ENCODE data around the gene PTGFRN. TPM values are rescaled to one million over a fixed set of nuclear protein-coding genes. Genes with fewer than 3 reads are reported as not detected.
A peak's percentile ranks its signal among the peaks of the same experiment; 100 is the strongest.
"Not testable (repeated sequence)": the region's sequence is repeated elsewhere in the genome, so short reads cannot be mapped to it uniquely, and the experiment has no call there.

Gene PTGFRN
- polyA plus RNA-seq, 3 donors from 2014 or later, result 0.17 TPM; not detected in 2

GRCh38 chr1:116962987-116963639, 53.4 kb downstream of the PTGFRN start:
- Mint-ChIP-seq H3K4me3 (no peak overlapping the region), H3K36me3 (no peaks in the 10 kb centered on the region), H3K27ac (no peak overlapping the region), H3K4me1 (no peaks in the 10 kb centered on the region), H3K9me3 (no peaks in the 10 kb centered on the region), H3K27me3 (ENCODE audit: low read depth in 3 of 3) (peaks cover 0 to 3% (median 0%) of the 10 kb centered on the region in 3 donors)
- DNase-seq, result peak; percentile 8 to 26 (median 24)

GRCh38 chr1:116966791-116967190, 57.1 kb downstream of the PTGFRN start:
- Mint-ChIP-seq H3K4me3 (no peak overlapping the region), H3K4me1 (no peaks in the 10 kb centered on the region), H3K27ac (no peak overlapping the region), H3K36me3 (no peaks in the 10 kb centered on the region), H3K9me3 (no peaks in the 10 kb centered on the region), H3K27me3 (ENCODE audit: low read depth in 3 of 3) (peaks cover 0 to 3% (median 1%) of the 10 kb centered on the region in 3 donors)
- no peak for DNase-seq

- no peaks in the 10 kb centered on the region for H3K9me3 Mint-ChIP-seq
- no peak for DNase-seq
- no peak overlapping the region for H3K27ac Mint-ChIP-seq
- peaks cover 0 to 3% (median 1%) of the 10 kb centered on the region in 3 donors for H3K27me3 Mint-ChIP-seq (ENCODE audit: low read depth in 3 of 3)
- no peaks in the 10 kb centered on the region for H3K36me3 Mint-ChIP-seq
- no peaks in the 10 kb centered on the region for H3K4me1 Mint-ChIP-seq
- H3K4me3 Mint-ChIP-seq, result no peak overlapping the region
Measured at GRCh38 chr1:116968724-116969123, 59.0 kb downstream of the PTGFRN start.

DNA sequence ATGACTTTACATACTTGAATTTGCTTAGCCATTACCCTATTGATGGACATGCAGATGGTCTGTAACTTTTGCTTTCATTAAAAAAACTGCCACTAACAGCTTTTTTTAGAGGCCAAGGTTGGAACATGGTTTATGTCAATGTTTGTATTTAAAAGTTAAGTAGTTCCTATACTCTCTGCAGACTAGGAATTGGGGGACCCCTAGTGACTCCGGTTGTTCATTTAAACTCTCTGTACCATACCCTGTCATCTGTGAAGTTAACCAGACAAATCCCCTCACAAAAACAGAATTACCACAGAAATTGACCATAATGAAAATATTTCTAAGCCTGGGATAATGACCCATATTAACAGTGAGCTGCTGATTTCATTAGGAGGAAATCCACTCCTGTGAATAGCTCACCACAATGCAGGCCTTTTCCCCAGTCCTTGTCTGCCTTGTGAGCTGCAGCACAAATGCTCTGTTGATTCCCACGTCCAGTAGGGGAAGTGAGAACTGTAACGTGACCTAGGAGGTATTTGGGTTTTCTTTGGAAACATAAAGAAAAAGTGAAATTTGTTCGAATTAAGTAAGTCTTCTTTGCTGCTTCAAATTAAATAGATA, 61.6 kb downstream of the PTGFRN start:
- no peak overlapping the region for H3K27ac Mint-ChIP-seq
- peaks cover 0 to 4% (median 0%) of the 10 kb centered on the region in 3 donors for H3K36me3 Mint-ChIP-seq
- H3K4me3 Mint-ChIP-seq, result no peak overlapping the region
- H3K4me1 Mint-ChIP-seq, result no peaks in the 10 kb centered on the region
- no peak for DNase-seq
- H3K9me3 Mint-ChIP-seq, result no peaks in the 10 kb centered on the region
- H3K27me3 Mint-ChIP-seq (ENCODE audit: low read depth in 3 of 3), result peaks cover 0 to 2% (median 1%) of the 10 kb centered on the region in 3 donors

DNA sequence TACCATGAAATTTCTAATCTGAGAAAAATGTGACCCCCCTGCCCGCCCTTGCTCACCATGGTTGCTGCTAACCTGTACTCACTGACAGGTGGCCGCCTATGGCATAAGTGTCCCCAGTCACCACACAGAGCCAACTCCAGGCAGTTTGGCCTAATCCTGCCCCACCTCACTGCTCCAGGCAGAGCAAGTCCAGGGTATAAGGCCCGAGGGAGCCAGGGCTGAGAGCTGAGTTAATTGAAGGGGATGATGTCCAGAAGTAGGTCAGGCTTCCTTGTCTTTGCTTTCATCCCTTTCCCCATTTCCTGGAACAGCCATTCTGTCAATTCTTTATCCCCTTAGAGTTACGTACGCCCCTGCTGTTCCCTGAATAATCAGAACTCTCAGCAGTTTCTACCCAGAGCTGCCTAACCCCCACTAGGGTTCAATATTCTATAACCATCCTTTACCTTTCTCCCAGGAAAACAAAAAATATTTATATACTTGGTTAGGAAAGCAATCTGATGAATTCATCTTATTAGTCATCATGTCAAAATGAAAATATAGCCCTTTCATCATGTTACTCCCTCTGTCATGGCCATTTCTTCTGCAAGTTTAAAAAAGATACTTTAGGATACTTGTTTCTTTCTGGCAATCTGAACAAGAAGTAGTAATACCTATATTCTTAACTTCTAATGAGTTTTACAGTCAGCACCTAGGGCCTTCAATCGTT, 62.4 kb downstream of the PTGFRN start:
- Mint-ChIP-seq H3K4me1 (no peaks in the 10 kb centered on the region), H3K27me3 (ENCODE audit: low read depth in 3 of 3) (peaks cover 0 to 7% (median 3%) of the 10 kb centered on the region in 3 donors), H3K4me3 (no peak overlapping the region), H3K9me3 (no peaks in the 10 kb centered on the region), H3K27ac (no peak overlapping the region), H3K36me3 (peaks cover 0 to 4% (median 0%) of the 10 kb centered on the region in 3 donors)
- DNase-seq, result no peak

GRCh38 chr1:116972674-116973030, 62.9 kb downstream of the PTGFRN start:
- peaks cover 0 to 8% (median 5%) of the 10 kb centered on the region in 3 donors for H3K27me3 Mint-ChIP-seq (ENCODE audit: low read depth in 3 of 3)
- DNase-seq, result no peak
- no peak overlapping the region for H3K27ac Mint-ChIP-seq
- no peaks in the 10 kb centered on the region for H3K9me3 Mint-ChIP-seq
- H3K4me1 Mint-ChIP-seq, result no peaks in the 10 kb centered on the region
- peaks cover 0 to 4% (median 0%) of the 10 kb centered on the region in 3 donors for H3K36me3 Mint-ChIP-seq
- H3K4me3 Mint-ChIP-seq, result no peak overlapping the region

DNA sequence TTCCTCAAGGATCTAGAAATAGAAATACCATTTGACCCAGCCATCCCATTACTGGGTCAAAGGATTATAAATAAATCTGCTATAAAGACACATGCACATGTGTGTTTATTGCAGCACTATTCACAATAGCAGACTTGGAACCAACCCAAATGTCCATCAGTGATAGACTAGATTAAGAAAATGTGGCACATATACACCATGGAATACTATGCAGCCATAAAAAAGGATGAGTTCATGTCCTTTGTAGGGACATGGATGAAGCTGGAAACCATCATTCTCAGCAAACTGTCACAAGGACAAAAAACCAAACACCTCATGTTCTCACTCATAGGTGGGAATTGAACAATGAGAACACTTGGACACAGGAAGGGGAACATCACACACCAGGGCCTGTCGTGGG, 70.6 kb downstream of the PTGFRN start:
- not testable (repeated sequence) for H3K4me3 Mint-ChIP-seq, H3K4me1 Mint-ChIP-seq, H3K9me3 Mint-ChIP-seq, H3K36me3 Mint-ChIP-seq, H3K27ac Mint-ChIP-seq, DNase-seq
- H3K27me3 Mint-ChIP-seq (ENCODE audit: low read depth in 3 of 3), result peaks cover 3 to 10% (median 4%) of the 10 kb centered on the region in 3 donors

- peaks cover 0 to 3% (median 0%) of the 10 kb centered on the region in 6 donors for H3K9me3 Mint-ChIP-seq
- no peaks in the 10 kb centered on the region for H3K36me3 Mint-ChIP-seq
- H3K4me3 Mint-ChIP-seq, result no peak overlapping the region
- H3K27ac Mint-ChIP-seq, result no peak overlapping the region
- no peak for DNase-seq
- H3K4me1 Mint-ChIP-seq, result peaks cover 0 to 8% of the 10 kb centered on the region in 2 donors
- peaks cover 3 to 7% (median 4%) of the 10 kb centered on the region in 3 donors for H3K27me3 Mint-ChIP-seq (ENCODE audit: low read depth in 3 of 3)
Measured at GRCh38 chr1:116981521-116982037, 71.9 kb downstream of the PTGFRN start.

GRCh38 chr1:116982319-116983004, 72.7 kb downstream of the PTGFRN start:
- no peak overlapping the region for H3K27ac Mint-ChIP-seq
- no peak overlapping the region for H3K4me3 Mint-ChIP-seq
- peaks cover 0 to 4% (median 2%) of the 10 kb centered on the region in 3 donors for H3K27me3 Mint-ChIP-seq (ENCODE audit: low read depth in 3 of 3)
- no peak for DNase-seq
- H3K36me3 Mint-ChIP-seq, result no peaks in the 10 kb centered on the region
- peaks cover 9 to 17% of the 10 kb centered on the region in 2 donors for H3K4me1 Mint-ChIP-seq
- H3K9me3 Mint-ChIP-seq, result peaks cover 0 to 3% (median 0%) of the 10 kb centered on the region in 6 donors

- Mint-ChIP-seq H3K4me3 (no peak overlapping the region), H3K27me3 (ENCODE audit: low read depth in 3 of 3) (peaks cover 2 to 4% (median 3%) of the 10 kb centered on the region in 3 donors), H3K9me3 (peaks cover 0 to 3% (median 0%) of the 10 kb centered on the region in 6 donors), H3K27ac (no peak overlapping the region), H3K36me3 (no peaks in the 10 kb centered on the region), H3K4me1 (peaks cover 10 to 21% of the 10 kb centered on the region in 2 donors)
- DNase-seq, result no peak
Measured at GRCh38 chr1:116983112-116983511, 73.4 kb downstream of the PTGFRN start.

DNA sequence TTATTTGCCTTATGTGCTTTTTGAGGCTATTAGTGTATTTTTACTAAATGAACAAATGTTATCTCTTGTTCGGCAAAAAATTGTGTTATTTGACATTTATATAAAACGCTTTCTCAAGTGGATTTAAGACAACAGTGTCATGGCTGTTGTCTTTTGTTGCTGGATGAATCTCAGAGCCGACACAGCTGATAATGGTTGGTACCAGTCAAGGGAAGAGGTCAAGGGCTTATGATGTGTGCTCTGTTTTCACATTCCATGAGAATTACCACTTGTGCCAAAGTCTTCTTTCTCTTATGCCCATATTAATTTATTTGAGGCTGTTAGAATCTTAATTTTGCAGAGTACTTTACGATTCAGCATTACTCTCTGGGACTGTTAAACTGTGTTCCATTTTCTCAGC, 74.0 kb downstream of the PTGFRN start:
- no peak overlapping the region for H3K27ac Mint-ChIP-seq
- H3K4me1 Mint-ChIP-seq, result peaks cover 10 to 21% of the 10 kb centered on the region in 2 donors
- peaks cover 3 to 5% (median 4%) of the 10 kb centered on the region in 3 donors for H3K27me3 Mint-ChIP-seq (ENCODE audit: low read depth in 3 of 3)
- H3K36me3 Mint-ChIP-seq, result no peaks in the 10 kb centered on the region
- peaks cover 0 to 3% (median 0%) of the 10 kb centered on the region in 6 donors for H3K9me3 Mint-ChIP-seq
- no peak for DNase-seq
- no peak overlapping the region for H3K4me3 Mint-ChIP-seq

DNA sequence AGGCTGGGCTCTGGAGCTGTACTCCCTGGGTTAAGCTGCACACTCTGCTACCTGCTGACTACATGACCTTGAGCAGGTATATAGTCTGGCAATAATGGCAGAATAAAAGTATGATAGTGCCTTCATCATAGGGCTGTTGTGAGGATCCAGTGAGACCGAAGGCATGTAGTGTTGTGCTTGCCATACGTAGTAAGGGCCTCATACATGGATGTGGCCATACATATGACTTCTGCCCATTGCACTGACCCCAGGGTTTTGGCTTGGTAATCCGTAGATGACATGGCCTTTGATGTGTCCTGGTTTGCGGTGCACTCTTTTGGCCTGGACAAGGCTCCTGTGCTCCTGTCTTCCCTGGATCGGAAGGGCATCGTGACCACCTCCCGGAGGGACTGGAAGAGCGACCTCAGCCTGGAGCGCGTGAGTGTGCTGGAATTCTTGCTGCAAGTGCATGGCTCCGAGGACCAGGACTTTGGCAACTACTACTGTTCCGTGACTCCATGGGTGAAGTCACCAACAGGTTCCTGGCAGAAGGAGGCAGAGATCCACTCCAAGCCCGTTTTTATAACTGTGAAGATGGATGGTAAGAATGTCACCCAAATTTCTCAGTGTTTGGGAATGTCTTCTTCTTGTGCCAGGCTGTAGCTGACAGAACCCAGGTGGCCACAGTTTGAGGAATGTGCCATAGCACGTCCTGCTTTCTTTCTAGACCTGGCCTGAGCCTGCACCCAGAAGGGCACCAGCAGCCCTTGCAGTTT, 74.9 kb downstream of the PTGFRN start:
- Mint-ChIP-seq H3K36me3 (no peaks in the 10 kb centered on the region), H3K27ac (no peak overlapping the region), H3K4me3 (no peak overlapping the region), H3K9me3 (peaks cover 0 to 3% (median 0%) of the 10 kb centered on the region in 6 donors), H3K27me3 (ENCODE audit: low read depth in 3 of 3) (peaks cover 0 to 6% (median 3%) of the 10 kb centered on the region in 3 donors), H3K4me1 (peaks cover 10 to 21% of the 10 kb centered on the region in 2 donors)
- no peak for DNase-seq

Data from immature natural killer cell (primary cell).